ENCODE measurements around the gene HDAC9. TPM values are rescaled to one million over a fixed set of nuclear protein-coding genes. Genes with fewer than 3 reads are reported as not detected.

The HDAC9 gene
- total RNA-seq, 4 donors from 2014 or later = 54.8 to 96.2 (median 87.2) TPM

DNA sequence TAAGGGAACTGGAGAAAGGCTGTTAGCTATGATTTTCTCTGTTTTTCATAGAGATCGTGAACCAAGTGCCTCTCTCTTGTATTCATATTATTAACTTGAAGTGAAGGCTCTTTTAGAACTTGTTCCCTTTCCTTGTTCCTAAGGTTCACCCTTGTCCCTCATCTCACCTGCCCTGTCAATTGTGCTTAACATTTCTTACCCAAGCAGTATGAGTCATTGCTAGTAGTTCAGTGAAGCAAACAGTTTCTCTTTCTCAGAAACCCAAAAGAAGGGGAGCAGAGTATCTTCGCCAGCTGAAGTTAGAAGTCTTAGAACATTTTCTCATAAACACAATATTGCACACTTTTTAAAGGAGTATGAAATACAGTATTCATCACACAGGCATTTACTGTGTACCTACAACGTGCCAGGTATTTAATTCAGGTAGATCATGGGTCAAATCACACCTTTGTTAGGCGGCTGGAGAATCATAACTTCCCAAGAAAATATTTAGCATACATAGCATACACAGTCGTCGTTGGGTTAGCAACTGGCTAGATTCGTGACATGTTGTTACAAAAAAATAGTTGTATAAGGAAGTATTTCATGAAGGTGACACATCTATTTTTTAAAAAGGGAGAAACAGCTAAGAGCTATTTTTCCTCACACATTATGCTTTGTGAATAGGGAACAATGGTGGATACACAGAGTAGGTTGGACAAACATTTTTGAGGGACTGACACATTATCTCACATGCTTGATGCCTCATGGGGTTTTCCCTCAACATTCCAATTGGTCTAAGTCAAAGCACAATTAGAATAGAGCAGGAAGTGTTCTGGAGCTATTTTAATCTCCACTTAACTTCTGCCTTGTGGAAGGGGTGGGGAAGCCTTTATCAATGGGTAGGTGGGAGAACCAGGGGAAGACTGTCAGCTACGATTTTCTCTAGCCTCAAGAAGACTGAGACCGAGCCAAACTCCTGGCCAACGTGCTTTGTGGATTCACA lies 13.2 kb downstream of the HDAC9 start:
- no peak for TF ChIP-seq POLR2A (IDR thresholded peaks at IDR 0.05)
- TF ChIP-seq, protein P1, sequence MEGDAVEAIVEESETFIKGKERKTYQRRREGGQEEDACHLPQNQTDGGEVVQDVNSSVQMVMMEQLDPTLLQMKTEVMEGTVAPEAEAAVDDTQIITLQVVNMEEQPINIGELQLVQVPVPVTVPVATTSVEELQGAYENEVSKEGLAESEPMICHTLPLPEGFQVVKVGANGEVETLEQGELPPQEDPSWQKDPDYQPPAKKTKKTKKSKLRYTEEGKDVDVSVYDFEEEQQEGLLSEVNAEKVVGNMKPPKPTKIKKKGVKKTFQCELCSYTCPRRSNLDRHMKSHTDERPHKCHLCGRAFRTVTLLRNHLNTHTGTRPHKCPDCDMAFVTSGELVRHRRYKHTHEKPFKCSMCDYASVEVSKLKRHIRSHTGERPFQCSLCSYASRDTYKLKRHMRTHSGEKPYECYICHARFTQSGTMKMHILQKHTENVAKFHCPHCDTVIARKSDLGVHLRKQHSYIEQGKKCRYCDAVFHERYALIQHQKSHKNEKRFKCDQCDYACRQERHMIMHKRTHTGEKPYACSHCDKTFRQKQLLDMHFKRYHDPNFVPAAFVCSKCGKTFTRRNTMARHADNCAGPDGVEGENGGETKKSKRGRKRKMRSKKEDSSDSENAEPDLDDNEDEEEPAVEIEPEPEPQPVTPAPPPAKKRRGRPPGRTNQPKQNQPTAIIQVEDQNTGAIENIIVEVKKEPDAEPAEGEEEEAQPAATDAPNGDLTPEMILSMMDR (IDR thresholded peaks at IDR 0.05) = no peak
- Histone ChIP-seq H3K9me3 (no peaks in the 10 kb centered on the region), H3K4me1 (peaks cover 3 to 5% of the 10 kb centered on the region in 2 donors), H3K27me3 (no peaks in the 10 kb centered on the region), H3K27ac (peak overlapping the region; percentile 71 to 73), H3K36me3 (no peaks in the 10 kb centered on the region), H3K4me3 (no peak overlapping the region)
- intact Hi-C loops (cut with DNase I; ENCODE audit: low total_unique reads) = no loop called here
- no peak for DNase-seq

DNA sequence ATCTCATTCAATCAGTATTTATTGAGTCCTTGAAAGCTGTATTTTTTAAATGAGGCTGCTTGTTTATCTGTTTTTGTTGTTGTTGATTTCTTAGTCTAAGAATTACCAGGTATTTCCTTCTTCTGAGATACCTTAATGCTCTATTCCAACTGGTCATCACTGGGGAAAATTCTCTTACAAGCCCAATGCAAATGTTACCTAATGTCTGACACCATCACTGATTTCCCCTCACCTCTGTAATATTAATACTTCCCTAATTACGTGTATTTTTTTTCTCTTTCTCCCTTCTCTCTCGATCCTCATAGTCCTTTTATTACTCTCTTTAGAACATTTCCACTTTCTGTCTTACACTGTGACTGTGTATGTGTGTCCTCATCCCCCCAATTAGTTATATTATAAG lies 13.9 kb downstream of the HDAC9 start:
- TF ChIP-seq, protein P1 (IDR thresholded peaks at IDR 0.05) = no peak
- no peak for TF ChIP-seq POLR2A (IDR thresholded peaks at IDR 0.05)
- Histone ChIP-seq H3K36me3 (no peaks in the 10 kb centered on the region), H3K4me1 (peaks cover 3 to 5% of the 10 kb centered on the region in 2 donors), H3K27me3 (no peaks in the 10 kb centered on the region), H3K27ac (peak overlapping the region; percentile 71 to 73), H3K4me3 (no peak overlapping the region), H3K9me3 (no peaks in the 10 kb centered on the region)
- intact Hi-C loops (cut with DNase I; ENCODE audit: low total_unique reads) = no loop called here
- DNase-seq = no peak

DNA sequence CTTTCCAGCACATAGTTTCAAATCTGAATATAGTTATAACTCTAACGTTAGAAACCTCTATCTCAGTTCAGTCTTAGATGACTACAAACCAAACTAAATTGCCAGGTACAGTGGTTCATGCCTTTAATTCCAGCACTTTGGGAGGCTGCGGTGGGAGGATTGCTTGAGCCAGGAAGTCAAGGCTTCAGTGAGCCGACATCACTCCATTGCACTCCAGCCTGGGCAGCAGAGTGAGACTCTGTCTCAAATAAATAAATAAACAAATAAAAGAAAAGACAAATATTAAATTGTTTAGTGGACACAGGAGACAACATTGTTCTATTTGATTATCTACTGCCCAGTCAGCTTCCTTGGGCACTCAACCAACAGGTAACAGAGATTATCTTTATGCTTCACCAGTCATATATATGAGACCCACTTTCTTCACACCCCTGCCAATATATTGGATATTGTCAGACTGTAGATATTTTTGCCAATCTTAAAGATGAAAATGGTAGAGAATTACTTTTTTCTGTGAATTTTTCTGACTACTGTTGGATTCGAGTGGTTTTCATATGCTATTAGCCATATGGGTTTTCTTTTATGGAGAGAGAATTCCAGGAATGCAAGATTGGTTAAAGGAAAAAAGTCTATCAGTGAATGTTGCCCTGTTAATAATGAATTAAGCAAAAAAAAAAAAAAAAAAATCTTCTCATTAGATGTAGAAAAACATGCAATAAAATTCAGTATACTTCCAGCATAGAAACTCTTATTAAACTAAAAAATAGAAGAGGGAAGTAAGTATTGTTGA lies 16.0 kb downstream of the HDAC9 start:
- Histone ChIP-seq H3K4me1 (peaks cover 0 to 3% of the 10 kb centered on the region in 2 donors), H3K27ac (no peak overlapping the region), H3K4me3 (no peak overlapping the region), H3K27me3 (no peaks in the 10 kb centered on the region), H3K9me3 (no peaks in the 10 kb centered on the region), H3K36me3 (no peaks in the 10 kb centered on the region)
- no peak for DNase-seq
- TF ChIP-seq, protein P1 (IDR thresholded peaks at IDR 0.05) = no peak
- no peak for TF ChIP-seq POLR2A (IDR thresholded peaks at IDR 0.05)
- intact Hi-C loops (cut with DNase I; ENCODE audit: low total_unique reads) = no loop called here

DNA sequence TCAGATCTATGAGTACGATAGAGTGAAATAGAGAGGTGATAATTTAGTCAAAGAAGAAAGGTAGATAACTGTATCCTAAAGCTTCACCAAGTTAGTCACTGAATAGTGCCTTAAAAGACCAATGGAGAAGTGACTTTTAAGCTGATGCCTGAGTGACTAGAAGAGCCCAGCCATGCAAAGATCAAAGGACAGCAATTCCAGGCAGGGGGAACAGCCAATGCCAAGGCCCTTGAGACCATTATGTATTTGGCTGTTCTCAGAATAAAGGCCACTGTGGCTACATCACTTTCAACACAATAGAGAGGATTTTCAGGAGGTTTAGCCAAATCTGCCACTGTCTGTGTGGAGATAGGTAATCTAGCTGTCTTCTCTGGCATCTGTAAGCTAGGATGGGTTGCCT lies 17.8 kb downstream of the HDAC9 start:
- Histone ChIP-seq H3K9me3 (no peaks in the 10 kb centered on the region), H3K4me1 (peaks cover 0 to 3% of the 10 kb centered on the region in 2 donors), H3K27me3 (no peaks in the 10 kb centered on the region), H3K4me3 (no peak overlapping the region), H3K36me3 (no peaks in the 10 kb centered on the region), H3K27ac (peak overlapping the region in 1 of 2 donors; percentile 28)
- TF ChIP-seq, protein P1 (IDR thresholded peaks at IDR 0.05) = no peak
- TF ChIP-seq POLR2A (IDR thresholded peaks at IDR 0.05) = no peak
- intact Hi-C loops (cut with DNase I; ENCODE audit: low total_unique reads) = no loop called here
- no peak for DNase-seq
